HG03060 (cell line): Measurements from ENCODE around the gene BSX.

Experiments used
- ATAC-seq: cut with Tn5 transposase; IDR thresholded peaks from one replicate; pipeline ENCODE4 v1.9.1; 2021; ENCODE audit warnings: low read depth, moderate number of reproducible peaks; ENCODE audit not compliant: unreplicated experiment

BSX gene

DNA sequence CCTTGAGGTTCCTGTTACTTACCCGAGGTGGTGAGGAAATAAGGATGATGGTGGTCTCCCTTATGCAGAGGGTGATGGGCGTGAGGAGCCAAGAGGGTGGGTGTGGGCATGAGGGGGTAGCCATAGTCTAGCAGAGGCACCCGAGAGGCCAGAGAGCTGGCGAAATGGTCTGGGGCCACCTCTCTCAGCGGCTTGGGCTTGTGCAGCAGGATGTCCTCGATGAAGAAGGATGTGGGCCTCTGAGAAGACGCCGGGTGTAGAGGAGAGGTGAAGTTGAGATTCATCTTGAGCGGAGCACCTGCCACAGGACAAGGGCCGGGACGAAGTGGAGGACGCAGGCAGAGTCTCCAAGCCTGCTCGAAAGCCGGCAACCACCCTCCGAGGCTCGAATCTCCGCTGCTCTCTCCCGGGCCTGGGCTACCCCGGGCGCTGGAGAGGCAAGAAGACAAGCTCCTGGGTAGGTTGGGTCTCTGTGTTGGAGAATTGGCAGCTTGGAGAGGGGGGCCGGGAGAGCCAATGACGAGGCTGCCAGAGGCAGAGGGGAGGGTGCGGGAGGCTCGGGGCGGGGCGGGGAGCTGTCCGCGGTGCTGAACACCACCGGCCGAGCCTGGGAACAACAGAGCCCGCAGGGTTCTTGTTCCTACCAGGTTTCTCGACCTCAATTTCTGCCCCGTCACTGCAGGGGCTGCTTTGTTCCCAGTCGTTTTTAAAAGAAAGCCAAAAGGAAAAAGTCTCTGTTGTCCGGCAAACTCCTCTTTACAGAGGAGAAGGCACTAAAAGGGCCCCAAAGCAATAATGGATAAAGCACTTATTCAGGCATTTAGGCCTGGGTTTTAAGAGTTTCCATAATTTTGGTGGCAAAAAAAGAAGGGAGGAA lies at the start of gene BSX:
TSS of gene BSX (minus strand) at position 447 of the 877 bp plus-strand sequence. CDS start at position 284, 163 bp downstream.
- no peak for ATAC-seq

DNA sequence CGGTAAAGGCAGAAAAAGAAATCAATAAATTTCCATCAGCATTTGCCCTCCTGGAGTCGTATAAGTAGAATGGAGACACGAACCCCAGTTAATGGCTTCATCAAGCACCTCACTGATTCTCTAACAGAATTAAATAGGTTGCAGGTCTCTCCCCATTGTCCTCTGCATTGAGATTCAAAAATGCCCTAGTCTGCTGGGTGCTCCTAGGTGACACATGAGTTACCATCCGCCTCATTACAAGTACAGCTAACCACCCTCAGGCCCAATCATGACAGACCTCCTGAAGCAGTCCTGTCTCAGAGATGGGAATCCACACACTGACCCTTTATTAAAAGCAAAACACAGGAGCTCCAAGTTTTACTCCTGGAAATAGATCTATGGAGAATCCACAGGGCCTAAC lies 48.9 kb upstream of the BSX start:
- no peak for ATAC-seq

DNA sequence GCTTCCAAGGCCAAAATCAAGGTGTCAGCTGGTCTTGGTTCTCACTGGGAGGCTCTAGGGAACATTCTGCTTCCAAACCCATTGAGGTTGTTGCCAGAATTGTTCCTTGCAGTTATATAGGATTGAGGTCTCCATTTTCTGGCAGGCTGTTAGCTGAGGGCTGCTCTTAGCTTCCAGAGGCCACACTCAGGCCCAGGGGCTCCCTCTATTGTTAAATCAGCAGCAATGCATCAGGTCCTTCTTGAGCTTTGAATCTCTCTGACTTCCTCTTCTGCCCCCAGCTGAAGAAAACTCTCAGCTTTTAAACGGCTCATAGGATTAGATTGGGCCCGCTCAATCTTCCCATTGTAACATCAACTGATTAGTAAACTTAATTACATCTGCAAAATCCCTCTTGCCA lies 39.3 kb upstream of the BSX start:
- no peak for ATAC-seq

DNA sequence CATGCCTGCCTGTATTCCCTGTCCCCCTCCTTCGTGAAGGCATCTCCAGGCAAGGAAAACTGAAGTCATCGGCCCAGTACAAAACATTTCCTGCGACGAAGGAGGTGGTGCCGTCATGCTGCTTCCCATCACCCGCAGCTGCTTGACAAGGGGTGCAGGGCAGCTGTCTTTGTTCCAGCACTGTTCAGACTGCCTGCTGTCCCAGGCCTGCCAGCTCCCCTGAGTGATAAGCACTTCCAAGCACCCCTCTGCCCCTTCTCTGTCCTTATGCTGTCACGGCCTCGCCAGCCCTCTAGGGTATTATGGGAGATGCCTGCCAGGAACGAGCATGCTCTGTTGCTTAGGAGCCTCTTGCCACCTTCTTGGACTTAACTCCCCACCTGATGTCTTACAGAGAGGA lies 37.1 kb upstream of the BSX start:
- ATAC-seq, result no peak

DNA sequence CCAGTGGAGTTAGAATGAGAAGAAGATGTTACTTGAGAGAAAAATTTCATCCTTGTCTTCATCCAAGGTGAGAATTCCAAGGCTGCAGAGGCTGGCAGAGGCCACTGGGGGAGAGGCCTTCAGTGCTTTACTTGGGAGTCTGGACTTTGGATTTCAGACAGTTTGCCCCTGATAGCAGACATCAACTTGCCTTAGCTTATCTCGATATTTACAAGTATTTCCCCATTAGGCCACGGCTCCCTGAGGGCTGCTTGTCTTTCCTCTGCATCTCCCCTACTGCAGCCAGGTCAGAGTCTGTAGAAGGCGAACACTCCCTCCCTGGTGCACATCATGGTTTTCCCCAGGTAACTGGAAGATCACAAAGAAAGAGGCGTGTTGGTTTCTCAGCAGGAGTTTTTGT lies 29.9 kb upstream of the BSX start:
- no peak for ATAC-seq

DNA sequence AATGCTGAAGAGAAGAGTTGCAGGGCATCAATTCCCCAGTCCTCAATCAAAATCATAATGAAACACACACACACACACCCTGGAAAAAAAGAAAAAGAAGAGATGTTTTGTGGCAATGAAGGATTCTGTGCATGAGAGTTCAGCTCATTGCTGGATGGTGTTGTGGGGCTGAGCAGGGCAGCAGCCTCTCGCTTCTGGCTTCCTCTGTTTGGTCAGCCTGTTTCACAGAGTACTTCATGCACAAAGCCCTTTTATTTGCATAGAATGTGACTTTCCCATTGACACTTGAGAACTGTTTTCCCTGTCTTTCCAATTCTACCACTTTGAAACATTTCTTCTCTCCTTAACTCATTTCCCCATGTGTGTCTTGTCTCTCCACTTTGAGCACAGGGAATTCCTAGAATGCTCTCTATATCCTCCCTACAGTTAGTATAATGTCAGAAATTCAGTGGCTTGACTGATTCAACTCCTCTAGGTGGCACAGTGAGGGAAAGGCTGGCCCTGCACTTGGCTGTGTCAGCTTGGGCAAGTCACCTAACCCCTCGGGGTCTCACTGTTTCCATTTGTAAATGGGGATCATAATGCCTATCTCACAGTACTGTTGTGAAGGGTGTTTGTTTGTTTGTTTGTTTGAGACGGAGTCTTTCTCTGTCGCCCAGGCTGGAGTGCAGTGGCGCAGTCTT lies 25.4 kb upstream of the BSX start:
- no peak for ATAC-seq

DNA sequence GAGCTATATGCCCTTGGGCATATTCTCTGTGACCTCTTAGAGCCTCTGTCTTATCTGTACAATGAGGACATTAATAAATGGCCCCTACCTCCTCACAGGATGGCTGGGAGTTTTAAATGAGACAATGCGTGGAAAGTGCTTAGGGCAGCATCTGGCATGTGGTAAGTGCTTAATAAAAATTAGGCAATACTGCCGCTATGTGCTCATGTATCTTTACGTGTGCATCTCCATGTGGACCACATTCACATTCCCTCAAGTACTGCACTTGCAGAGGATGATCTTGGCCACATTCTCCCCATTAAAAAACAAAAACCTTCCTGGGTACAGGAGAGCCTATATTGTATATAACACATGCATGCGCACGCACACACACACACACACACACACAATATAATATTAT lies 19.1 kb upstream of the BSX start:
- no peak for ATAC-seq

DNA sequence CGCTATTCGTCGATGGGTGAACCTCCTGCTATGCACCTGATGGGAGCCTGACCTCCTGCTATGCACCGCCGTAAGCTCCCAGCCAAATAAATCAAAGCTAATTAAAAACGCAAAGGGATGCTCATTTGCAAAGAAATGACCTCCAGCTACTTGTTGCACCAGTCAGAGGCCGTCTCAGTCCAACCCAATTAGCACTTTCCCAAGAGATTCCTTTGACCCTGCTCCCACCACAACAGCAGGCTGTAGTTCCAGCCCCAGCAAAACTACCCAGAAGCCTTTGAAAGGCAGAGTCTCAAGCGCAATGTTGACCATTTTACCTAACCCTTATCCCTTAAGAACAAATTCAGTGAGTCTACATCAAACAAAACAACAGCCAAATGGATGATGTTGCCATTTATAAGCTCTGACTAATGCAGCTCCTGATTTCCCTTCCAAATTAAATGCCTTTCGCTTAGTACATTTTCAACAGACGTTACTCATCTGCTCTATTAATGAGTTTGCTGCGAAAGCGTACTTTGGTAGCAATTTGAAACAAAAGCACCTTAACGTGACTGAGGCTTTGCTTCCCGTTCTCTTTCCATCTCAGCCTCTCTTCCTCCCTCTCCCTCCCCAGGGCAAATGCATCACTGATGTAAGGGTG lies 17.2 kb upstream of the BSX start:
- no peak for ATAC-seq

DNA sequence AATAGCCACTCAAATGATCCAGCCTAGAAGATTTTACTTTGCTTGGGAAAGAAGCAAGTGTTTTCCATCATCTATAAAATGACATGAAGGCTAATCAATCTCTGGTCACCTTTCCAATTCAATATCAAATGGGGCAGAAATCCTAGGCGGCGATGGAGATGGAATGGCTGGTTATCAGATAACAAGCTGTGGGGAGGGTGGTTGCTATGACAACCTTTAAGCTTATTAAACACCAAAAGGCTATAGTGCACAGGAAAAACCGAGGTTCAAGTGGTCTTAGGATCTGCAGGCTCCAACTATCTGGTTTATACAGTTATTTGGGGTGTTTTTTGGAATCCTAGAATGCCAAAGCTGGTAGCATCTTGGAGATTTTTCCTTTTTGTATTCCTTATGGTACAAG lies 13.9 kb upstream of the BSX start:
- no peak for ATAC-seq

DNA sequence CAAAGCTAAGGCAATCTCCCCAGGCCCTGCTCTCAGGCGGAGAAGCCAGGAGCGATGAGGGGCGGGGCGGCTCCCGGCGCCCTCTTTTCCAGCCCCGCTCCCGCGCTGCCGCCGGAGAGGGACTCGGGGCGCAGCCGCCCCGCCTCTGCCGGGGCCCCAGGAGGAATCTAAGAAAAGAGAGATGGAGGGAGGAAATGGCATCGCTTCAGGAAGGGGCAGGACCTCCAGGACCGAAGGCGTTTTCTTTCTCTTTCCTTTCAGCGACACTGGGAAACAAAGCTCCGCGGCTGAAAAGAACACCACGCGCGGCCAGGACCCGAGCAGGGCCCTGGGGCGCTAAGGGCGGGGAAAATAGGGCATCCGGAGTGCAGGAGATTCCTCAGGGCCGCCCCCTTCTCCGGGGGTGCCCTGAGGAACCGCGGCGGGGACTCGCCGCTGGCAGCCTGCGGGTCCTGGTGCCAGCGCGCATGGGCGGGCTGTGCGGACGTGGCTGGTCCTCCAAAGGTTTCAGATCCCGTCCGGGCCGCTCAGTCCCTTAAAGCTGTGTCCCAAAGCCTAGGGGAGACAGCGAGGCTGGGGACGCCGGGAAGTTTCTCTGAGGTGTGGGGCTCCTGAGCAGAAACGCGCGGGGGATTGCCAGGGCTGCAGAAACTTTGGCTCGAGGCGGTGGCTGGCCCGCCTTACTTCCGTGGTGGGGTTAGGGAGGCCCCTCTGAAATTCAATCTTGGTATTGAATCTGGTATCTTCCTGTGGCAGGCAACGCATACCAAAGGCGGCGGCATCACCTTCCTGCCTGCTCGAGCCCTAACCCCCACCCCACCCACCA lies 2.8 kb upstream of the BSX start:
- ATAC-seq, result no peak

DNA sequence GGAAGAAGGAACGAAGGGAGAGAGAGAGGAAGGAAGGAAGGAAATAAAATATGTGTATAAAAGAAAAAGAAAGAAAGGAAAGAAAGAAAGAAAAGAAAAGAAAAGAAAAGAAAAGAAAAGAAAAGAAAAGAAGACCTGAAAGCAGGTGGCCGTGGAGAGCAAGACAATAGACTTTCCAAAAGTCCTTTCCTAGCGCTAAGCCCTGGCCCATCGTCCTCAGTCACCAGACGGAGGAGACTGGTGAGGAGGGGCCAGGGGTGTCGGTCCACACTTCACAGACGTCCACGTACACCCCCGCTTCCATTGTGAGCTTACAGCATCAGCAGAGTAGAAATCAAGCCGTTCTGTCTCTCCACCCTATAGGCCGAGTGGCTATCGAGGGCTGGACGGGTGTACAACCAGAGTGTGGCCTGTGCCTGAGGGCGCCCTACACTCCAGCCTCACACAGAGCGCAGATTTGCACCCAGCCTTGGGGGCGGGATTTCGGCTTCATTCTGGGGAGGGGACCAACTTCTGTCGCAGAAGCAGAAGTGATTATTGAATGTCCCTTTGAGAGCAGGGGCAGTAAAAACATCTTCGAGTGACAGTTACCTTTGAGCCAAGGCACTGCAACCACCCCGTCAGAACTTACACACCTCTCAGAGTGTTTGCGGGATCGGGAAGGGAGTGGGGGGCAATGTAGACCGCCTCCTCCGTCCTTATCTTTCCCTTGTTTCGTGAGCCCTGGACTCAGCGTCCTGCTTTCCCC lies 2.0 kb upstream of the BSX start:
- ATAC-seq, result no peak

DNA sequence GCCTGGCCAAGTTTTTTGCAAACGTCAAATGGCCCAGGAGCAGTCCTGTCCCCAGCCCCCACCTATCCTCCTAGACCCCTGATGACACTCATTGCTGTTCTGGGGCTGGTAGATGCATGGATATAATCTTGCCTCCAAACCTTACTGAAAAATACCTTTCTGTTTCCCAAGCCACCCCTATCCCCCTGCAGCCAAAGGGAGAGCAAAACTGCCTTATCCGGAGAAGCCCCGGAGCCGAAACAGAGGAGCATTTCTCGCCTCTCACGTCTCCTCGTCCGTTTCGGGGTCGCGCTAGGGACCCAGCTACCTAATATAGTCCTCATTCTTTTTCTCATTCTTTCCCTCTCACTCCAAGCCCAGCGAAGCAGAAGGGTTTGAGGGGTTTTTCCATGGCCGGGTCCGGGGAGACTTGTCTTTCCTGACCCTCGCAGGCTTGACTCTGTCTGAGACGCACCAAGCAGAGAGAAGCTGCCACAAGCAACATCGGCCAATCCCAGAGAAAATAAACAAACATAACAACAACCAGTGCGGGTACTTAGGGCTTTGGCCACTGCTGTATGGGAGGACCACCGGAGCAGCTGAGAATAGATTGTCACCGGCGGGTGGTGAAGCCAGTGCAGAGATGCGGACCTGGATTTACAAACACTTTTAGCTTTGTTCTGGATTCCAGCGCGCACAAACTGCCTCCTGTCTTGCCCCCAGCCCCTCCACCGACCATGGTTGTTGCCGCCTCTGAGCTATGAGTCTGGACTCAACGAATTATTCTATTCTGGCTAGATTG lies 1.6 kb downstream of the BSX start:
- no peak for ATAC-seq

DNA sequence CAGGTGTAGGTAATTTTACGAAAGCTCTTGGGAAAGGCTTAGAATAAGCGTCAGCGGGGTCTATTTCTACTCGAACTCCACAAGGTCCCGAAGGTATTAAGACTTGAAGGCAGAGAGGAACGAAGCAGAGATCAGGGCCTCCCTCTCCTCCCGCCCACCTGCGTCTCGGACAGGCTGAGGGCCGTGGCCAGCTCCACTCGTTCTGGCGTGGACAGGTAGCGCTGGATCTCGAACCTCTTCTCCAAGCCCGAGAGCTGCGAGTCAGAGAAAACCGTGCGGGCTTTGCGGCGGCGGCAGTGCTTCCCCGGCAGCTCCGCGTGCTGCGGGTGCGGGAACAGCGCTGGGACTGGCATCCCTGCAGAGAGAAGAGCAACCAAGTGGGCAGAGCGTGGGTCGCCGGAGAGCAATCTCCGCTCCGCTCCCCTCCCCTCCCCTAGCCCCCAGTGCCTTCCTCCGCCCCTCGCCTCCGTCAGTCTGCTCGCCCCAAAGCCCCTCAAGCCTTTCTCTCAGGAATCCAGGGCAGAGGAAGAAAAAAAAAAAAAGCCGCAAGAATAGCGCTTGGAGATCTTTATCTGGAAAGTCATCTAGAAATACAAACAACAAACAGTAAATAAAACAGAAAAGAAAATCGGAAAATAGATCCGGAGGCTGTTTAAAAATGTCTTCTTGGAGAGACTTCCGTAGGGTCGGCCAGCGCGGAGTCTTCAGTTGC lies 2.4 kb downstream of the BSX start:
- no peak for ATAC-seq

DNA sequence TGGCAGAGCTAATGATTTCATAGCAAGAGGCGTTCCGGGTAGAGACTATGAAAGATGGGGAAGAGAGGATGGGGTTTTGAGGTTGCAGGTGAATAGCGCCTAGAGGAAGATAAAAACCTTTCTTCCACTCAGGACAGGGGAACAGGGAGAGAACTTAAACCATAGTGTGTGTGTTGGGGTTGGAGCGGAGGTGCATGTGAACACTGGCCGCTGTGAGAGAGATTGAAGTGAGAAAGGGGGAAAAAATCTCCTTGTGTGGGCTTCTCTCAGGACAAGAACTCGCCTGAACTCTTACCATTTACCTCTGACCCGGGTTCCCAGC lies 3.4 kb downstream of the BSX start:
- no peak for ATAC-seq

DNA sequence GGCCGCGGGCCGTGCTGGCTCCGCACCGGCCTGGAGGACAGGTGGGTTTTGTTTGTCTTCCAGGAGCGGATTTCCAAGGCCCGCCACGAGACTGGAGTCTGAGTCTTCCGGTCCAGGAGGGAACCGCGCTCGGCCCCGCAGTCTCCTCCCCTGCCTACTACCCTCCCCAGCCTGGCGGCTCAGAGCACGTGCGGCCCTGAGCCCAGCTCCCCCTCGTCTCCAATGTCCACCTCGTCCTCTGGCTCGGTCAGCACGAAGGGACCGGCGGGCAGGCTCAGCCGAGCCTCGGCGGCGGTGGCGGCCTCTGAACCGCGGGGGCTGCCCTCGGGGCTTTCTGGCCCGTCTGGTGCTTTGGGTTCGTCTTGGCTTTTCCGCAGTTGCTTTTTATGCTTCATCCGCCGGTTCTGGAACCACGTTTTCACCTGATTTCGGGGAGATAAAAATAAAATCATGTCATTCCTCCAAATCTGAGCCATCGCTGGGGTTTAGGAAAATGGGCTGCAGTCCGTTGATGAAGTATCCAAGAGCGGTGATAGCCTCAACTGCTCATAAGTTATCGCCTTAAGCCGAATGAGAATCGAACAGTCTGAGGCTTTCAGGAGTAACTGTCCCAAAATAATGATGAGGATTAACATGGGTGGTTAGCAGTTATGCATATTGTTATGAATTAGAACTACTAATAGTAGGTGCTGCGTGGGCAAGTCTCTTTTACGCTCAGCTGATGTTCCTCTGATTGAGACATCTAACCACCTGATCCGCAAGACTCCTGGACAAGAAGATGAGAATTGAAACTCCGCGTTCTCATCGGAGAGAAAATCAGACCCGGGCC lies 4.0 kb downstream of the BSX start:
- no peak for ATAC-seq

DNA sequence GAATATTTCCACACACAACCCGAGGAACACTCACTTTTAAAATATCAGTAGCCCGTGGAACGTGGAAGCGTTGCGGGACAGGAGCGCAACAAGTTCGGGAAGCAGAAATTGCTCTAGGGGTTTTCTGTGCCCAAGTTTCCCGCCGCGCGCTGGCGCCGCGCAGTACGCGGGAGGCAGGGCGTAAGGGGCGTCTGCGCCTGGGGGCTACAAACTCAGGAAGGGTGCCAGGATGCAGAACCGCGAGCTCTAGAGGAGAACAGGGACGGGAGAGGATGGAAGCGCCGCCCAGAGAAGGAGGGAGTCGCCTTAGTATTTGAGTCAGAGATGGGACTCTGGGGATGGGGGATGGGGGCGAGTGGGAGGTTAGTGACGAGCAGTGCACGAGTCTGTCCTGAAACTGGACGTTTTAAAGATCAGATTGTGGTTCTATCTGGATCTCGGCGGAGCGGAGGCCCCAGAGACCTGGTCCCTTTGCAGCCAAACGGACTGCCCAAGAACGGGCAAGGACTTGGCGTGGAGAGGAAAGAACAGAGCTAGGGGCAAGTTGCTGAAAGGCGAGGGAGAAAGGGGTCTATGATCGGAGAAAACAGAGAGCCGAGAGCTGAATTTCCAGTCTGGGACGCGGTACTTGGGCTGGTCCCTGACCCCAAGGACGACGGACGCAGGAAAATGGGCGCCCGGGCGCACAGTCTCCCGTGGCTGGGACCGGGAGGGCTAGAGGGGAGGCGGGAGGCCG lies 4.7 kb downstream of the BSX start:
- ATAC-seq, result no peak

DNA sequence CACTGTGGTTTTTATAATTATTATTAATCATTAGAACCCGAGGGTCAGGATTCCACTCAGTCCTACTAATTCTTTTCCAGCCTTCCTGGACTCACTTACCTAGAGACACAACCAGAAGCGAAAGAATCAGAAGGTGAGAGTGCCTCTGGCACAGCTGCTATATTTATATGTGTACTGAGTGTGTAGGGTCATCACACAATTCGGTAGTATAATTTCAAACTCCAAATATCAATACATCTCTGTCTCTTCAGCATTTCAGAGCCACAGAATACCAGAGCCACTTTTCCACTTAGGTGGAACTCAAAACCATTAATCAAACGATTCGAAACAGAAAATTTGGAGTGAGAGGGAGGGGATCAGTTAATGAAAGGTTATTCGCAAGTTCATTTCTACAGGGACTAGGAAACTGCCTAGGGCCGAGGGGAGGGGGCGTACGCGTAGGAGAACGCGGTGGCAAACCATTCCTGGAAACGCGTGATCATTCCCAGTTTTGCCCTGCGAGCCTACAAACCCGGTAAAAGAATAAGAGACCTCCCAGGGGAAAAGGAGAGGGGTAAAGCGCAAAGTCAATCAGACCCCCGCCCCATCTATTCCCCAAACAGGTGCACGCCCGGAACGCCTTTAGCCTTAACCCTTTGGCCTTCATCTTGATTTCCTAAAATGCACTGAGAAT lies 5.4 kb downstream of the BSX start:
- no peak for ATAC-seq
